NCI-H2081 treated with DMSO at 0.1 percent for 48 hours (cell line): ENCODE measurements around the gene CPLX3.
"Not testable (repeated sequence)": the region's sequence is repeated elsewhere in the genome, so short reads cannot be mapped to it uniquely, and the experiment has no call there.

ENCODE experiments used
- DNase-seq: peaks from one replicate; lab custom pipeline; 2025; lab: John Stamatoyannopoulos, UW

The CPLX3 gene, protein sequence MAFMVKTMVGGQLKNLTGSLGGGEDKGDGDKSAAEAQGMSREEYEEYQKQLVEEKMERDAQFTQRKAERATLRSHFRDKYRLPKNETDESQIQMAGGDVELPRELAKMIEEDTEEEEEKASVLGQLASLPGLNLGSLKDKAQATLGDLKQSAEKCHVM

DNA sequence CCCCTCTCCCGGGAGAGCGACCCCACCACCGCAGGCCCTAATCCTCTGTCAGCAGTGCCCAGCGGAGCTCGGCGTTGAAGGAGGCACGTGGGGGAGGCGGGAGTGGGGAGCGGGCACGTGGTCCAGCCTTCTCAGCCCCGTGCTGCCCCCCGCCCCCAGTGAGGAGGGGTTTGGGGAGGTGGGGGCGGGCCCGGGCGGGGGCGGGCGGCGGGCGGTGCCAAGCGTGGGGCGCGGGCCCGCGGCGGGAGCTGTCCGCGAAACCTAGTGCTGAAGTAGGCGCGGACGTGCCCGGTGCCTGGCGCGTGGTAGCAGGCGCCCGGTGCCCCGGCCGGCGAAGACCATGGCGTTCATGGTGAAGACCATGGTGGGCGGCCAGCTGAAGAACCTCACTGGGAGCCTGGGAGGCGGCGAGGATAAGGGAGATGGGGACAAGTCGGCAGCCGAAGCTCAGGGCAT lies at the start of gene CPLX3:
Gene CPLX3, plus strand, starts transcription at position 264 of the 456 bp plus-strand sequence. Its CDS starts 77 bp downstream, at position 341.
- DNase-seq: no peak

DNA sequence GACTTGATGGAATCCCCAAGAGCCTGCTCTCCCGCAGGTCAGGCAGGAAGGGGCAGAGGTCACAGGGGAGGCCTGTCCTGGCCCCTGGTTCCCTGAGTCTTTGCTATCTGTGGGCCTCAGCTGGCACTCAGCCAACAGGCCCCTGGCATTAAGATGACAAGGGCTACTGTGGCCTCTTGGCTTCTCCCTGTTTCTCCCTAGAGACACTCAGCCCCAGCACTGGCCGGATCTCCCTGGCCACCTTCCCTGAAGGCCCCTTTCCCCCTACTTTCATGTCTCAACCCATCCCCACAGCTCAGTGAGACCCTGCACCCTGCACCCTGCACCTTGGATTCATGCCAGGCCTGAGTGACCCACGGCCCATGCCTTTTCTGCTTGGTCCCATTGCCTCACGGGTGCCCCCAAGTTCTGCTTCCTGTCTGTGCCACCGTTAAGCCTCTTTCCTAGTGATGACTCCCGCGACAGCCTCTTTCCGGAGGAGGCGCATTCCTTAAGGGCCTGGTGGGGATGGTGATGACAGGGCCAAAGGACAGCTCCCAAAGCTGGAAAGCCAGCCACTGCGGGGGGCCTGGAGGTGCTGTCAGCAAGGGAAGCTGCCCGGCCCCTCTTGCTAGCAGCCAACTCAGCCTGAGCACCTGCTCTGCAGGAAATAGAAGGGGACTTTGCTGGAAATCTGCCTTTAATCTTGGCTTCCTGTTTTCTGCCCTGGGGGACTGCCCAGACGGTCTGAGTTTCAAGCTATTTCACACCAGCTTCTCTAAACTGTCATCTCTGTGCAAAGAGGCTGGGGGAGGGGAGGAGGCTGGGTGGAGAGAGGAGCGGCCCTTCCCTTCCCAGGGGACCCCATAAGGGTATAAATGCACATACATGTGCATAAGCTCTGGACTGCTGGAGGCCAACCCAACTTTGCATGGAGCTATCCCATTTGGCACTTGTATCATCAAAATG lies 49.3 kb upstream of the CPLX3 start:
- no peak for DNase-seq

GRCh38 chr15:74777769-74778598 lies 48.4 kb upstream of the CPLX3 start:
- DNase-seq: no peak

- DNase-seq: no peak
Observed at GRCh38 chr15:74778599-74778970, 47.8 kb upstream of the CPLX3 start.

- DNase-seq: no peak
Observed at GRCh38 chr15:74779162-74779648, 47.2 kb upstream of the CPLX3 start.

GRCh38 chr15:74780523-74781430 lies 45.6 kb upstream of the CPLX3 start:
- DNase-seq: no peak

- DNase-seq: no peak
Observed at GRCh38 chr15:74781431-74782258, 44.8 kb upstream of the CPLX3 start, which contains the start of gene CSK. Gene CSK (plus strand): TSS chr15:74782080. CDS start chr15:74798298, 16,218 bp downstream.

- no peak for DNase-seq
Observed at GRCh38 chr15:74782259-74783071, 44.0 kb upstream of the CPLX3 start.

- DNase-seq: no peak
Observed at GRCh38 chr15:74783072-74783807, 43.2 kb upstream of the CPLX3 start.

GRCh38 chr15:74783808-74784175 lies 42.6 kb upstream of the CPLX3 start:
- DNase-seq: no peak

DNA sequence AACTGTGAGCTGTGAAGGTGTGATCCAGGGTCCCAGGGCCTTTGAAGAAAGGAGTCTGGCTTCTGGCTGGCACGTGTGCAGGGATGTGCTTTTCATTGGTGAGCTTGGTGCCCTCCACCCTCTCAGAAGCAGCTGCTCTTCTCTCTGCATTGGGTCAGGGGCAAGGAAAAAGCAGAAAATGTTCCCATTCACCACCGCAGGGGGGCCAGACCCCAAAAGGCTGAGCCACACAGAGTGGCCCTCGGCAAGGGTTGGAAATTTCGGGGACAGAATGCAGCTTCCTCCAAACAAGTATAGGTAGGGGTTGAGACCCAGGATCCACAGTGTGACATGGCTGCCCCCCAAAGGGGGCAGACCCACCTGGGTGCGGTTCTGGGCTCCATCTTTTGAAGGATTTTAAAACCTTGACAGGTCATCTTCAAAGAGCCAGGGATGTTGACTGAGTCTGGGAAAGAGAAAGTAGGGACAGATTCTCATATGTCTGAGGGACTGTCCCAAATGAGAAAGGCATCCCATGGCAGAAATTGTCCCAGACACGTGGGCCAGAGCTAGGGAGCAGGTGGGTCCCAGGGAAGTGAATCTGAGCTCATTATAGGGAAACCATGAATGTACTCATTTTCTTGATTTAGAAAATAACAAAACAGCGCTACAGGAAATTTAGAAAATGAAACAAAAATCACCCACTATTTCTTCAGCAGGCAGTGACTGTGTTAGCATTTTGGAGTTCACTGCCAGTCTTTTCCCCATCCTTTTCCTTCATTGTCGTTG lies 41.8 kb upstream of the CPLX3 start:
- no peak for DNase-seq

GRCh38 chr15:74785194-74786032 lies 41.0 kb upstream of the CPLX3 start:
- DNase-seq: no peak

DNA sequence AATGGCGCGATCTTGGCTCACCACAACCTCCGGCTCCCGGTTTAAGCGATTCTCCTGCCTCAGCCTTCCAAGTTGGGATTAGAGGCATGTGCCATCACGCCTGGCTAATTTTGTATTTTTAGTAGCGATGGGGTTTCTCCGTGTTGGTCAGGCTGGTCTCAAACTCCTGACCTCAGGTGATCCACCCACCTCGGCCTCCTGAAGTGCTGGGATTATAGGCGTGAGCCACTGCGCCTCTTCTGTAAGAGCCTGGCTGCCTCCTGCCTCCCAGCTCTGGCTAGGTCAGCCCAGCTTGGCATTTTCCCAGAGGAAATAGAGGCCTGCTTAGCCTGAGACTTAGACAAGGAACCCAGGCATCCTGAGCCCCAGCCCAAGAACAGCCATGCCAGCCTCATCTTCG lies 40.3 kb upstream of the CPLX3 start:
- DNase-seq: not testable (repeated sequence)

- DNase-seq: no peak
Observed at GRCh38 chr15:74786551-74787165, 39.8 kb upstream of the CPLX3 start.

GRCh38 chr15:74787251-74788041 lies 39.0 kb upstream of the CPLX3 start:
- DNase-seq: no peak
